Measurements from ENCODE around the gene GAREM1.
"Not testable (repeated sequence)": the region's sequence is repeated elsewhere in the genome, so short reads cannot be mapped to it uniquely, and the experiment has no call there.

GAREM1 gene

GRCh38 chr18:32366586-32367538, 103.8 kb downstream of the GAREM1 start:
- no peak for DNase-seq

DNA sequence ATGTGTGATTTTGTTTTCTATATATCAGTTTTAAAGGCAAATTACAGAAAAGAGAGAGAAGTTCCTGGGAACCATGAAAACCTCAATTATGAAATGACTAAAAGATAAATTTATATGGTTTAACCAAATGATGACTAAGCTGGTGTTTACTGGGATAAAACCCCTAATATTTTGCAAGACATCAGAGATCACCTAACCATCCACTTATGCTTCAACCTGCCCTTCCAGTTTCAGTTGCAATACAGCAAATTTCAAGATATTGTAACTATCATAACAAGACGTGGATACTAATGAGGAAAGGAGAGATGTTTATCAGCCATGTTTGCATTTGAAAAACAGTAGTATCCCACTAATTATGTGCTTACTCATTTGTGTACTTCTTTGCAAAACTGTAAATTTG, 108.2 kb downstream of the GAREM1 start:
- DNase-seq = no peak

- DNase-seq = no peak
Measured at GRCh38 chr18:32360682-32361345, 109.9 kb downstream of the GAREM1 start.

DNA sequence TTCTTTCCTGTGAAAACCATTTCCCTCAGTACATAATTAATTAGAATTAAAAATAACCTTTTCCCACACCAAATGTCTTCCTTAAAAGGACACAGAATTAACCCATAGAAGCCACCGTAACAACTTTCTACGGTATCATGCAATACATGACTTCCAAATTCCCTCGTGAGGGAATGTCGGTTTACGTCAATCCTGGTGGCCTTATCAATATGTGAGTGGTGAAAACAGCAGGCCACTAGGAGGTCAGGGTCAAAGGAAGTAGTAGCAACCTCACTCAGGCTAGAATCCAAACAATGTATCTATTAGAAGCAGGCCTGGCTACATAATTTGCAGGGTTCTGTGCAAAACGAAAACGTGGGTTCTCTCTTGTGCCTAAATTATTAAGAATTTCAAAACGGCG, 112.2 kb downstream of the GAREM1 start:
- no peak for DNase-seq

DNA sequence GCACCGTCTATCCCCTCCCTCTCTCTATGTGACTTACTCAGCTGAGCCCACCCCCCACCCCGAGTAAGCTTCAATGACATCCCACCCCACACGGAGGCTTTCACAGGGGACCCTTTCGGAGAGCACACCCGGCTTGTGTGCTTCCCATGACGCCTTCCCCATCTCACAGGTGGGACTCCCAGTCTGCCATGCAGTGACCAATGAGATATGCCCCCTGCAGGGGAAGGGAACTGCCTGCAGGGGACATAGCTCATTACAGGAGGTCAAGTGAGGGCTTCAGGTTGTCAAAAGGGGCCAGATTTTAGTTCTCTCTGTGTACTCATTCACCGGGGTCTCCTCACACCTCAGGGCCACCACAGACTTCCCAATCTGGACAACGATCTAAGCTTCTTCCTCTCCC, 112.6 kb downstream of the GAREM1 start:
- DNase-seq = no peak

GRCh38 chr18:32355896-32356295, 114.8 kb downstream of the GAREM1 start:
- DNase-seq = no peak

DNA sequence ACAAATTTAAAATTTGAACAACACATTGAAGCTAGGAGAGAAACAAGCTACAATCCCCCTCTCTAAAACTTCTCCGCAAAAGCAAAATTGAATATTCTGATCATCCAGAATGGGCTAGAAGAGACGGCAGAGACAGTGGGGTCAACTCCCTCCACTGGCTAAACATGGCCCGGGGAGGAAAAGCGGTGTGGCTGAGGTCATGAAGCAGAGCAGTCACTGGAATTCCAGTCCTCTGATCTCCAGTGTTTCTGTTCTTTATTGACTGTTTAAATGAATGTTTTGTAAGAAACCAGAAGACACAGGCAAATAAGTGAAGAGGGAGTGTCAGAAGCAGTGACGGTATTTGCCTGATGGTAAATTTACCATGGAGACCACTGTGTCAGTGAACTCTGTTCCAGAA, 116.2 kb downstream of the GAREM1 start:
- DNase-seq = no peak

DNA sequence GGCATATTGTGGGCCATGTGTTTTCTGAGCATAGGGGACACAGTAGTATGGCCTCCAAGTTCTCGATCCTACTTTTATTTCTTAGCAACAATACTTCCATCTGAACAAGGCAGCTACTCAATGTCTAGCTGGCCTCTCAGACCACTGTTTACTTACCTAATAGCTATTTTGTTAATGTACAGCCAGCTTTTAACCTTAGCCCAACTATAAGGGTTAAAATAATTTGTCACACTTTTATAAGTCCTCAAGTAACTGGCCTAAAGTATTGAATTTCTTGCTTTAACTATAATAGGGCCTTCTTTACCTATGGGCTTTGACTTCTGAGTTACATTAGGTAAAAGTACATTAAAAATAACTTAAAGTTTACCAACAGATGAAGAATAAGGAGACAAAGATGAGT, 117.4 kb downstream of the GAREM1 start:
- no peak for DNase-seq

DNA sequence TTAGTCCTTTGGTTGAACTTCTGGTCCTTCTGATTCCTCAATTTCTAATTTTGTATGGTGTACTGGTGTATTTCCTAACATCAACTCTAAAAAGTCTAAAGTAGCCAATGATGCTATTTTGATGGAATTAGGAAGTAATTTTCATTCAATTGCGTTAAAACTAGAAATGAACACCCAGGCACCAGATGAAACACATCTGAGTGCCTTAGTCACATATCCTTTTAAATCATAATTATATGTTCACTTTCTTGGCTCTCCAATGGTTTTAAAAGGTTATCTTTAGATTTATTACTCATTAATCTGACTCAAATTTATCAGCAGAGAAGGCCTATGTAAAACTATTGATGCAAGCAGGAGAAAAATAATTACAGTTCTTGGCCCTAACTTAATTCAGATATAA, 119.7 kb downstream of the GAREM1 start:
- DNase-seq = no peak

DNA sequence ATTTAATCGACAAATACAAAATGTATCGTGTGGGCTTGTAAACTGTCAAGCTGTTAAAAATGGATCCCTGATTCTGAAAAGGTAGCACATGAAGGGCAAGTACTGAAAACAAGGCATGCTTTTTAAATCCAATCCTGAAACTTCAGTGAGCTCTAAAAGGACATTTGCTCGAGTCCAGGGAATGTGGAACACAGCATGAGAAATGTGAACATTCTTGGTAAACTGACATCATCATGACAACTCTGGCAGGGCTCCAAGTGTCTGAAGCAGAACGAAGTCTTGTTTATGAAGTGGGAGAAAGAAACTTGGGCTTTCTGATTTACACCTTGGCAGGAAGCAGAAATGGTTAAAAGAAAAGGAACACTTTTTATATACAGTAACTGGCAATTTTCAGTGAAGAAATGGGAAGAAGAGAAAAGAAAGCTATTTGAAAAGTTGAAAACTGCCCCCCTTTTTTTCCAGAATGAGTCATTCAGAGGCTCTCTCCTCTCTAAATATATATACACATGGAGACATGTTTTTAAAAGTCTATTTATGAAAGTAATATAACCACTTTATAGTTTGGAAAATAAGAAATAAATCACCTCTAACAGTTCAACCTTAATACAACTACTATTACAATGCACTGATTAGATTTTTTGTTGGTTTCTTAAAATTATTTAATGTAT, 120.8 kb downstream of the GAREM1 start:
- DNase-seq = peak; percentile 20

GRCh38 chr18:32346671-32347070, 124.0 kb downstream of the GAREM1 start:
- DNase-seq = no peak

DNA sequence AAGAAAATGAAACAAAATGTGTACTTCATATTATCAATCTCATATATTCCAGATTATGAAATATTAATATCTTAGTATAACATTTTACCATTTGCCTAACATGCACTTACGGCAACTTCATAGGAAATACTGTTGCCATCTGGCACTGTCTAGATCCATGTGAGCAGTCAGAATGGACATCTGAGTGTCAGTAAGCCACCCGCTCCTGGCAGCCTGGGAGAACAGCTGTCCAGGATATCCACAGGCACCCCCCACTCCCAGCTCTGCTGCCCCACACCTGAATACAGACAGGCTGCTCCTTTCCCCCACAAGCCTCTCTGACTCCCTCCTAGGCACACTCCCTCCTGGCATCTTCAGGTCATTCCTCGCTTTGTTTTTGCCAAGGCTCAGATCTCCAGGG, 127.0 kb downstream of the GAREM1 start:
- no peak for DNase-seq

DNA sequence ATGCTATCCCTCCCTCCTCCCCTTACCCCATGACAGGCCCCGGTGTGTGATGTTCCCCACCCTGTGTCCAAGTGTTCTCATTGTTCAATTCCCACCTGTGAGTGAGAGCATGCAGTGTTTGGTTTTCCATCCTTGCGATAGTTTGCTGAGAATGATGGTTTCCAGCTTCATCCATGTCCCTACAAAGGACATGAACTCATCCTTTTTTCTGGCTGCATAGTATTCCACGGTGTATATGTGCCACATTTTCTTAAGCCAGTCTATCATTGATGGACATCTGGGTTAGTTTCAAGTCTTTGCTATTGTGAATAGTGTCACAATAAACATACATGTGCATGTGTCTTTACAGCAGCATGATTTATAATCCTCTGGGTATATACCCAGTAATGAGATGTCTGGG, 129.6 kb downstream of the GAREM1 start:
- not testable (repeated sequence) for DNase-seq

GRCh38 chr18:32339045-32339444, 131.6 kb downstream of the GAREM1 start:
- DNase-seq = no peak

- DNase-seq = no peak
Measured at GRCh38 chr18:32337821-32338220, 132.9 kb downstream of the GAREM1 start.

DNA sequence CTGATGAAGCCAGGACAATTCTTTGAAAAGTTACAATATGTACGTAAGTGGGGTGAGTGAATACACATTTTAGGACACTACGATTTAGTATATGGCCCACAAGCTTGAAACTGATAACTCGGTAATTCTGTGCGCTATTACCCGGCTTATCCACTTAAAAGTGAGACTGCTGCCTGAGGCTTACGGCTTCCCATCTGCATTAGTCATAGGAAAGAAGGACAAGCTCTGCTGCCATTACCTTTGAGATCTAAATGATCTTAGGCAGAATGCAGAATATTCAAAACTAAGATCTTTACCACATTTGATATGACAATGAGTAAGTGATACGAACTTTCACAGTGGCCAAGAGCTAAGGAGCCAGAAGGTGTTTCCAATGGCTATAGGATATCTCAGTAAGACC, 133.3 kb downstream of the GAREM1 start:
- no peak for DNase-seq

GRCh38 chr18:32335228-32335627, 135.5 kb downstream of the GAREM1 start:
- no peak for DNase-seq

DNA sequence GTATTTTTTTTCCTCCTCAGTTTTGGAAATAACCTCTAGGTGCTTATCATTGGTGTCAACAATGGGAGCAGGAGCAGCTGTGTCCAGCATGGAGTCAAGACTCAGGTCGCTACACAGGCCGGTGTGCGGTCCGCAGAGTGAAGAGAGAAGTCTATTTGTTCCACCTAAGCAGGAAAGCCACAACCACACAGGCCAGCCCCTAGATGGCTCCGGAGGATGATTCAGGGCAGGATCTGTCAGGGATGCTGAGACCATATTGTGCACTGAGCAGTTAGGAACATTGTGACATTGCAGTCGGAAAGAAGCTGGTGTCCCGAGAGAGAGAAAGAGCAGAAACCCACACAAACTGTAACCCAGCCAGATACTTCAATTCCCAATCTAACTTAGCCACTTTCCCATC, 136.9 kb downstream of the GAREM1 start:
- DNase-seq = no peak

DNA sequence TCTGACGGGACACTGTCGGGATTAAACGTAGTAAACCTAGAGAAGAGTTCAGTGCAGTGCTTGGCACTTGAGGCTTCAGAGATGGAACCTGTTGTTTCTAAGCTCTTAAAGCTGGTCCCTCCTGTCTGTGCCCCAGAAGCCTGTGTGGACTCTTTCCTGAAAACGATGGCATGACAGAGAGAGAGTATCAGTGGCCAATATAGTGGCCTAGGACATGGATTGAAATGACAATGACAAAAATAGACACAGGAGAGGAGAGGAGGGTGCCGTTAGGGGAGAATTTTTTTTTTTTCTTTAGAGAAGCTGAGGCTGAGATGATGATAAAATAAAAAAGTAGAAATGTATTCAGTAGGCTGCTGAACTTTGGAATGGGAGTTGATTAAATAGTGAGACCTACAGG, 138.0 kb downstream of the GAREM1 start:
- no peak for DNase-seq

- DNase-seq = no peak
Measured at GRCh38 chr18:32328974-32329373, 141.7 kb downstream of the GAREM1 start.

GRCh38 chr18:32328379-32328778, 142.3 kb downstream of the GAREM1 start:
- DNase-seq = no peak

GRCh38 chr18:32326450-32327308, 144.0 kb downstream of the GAREM1 start:
- no peak for DNase-seq

GRCh38 chr18:32324181-32324580, 146.5 kb downstream of the GAREM1 start:
- no peak for DNase-seq
